Measurements from ENCODE around the gene FRYL. TPM values are rescaled to one million over a fixed set of nuclear protein-coding genes. Genes with fewer than 3 reads are reported as not detected.

FRYL gene
- total RNA-seq, 1 experiment from 2014 or later, result 28.5 TPM

- no peaks in the 10 kb centered on the region for H3K27me3 ChIP-seq (replicated peaks)
Measured at GRCh38 chr4:48489683-48490011, 290.4 kb downstream of the FRYL start.

GRCh38 chr4:48484494-48485168 is 295.4 kb downstream of the FRYL start:
- H3K4me3 ChIP-seq, result no peak overlapping the region
- H3K9me3 ChIP-seq (replicated peaks), result no peaks in the 10 kb centered on the region
- DNase-seq (ENCODE audit: low read depth in 1 of 2, low spot score in 2 of 2), result no peak
- H3K36me3 ChIP-seq, result no peaks in the 10 kb centered on the region
- H3K4me1 ChIP-seq (replicated peaks), result 0 out of 2 replicates have a peak, but pooled peaks cover 4% of the 10 kb centered on the region
- H3K27ac ChIP-seq, result no peak overlapping the region
- peaks cover 8% of the 10 kb centered on the region; the same call in 1 of the 2 replicates for H3K27me3 ChIP-seq (replicated peaks)

More at GRCh38 chr4:48489683-48490011, 290.4 kb downstream of the FRYL start:
- H3K4me1 ChIP-seq (replicated peaks), result no peaks in the 10 kb centered on the region
- H3K36me3 ChIP-seq, result no peaks in the 10 kb centered on the region
- no peaks in the 10 kb centered on the region for H3K9me3 ChIP-seq (replicated peaks)
- no peak for DNase-seq (ENCODE audit: low read depth in 1 of 2, low spot score in 2 of 2)
- no peak overlapping the region for H3K4me3 ChIP-seq
- H3K27ac ChIP-seq, result no peak overlapping the region

GRCh38 chr4:48483777-48484493 is 296.1 kb downstream of the FRYL start:
- Histone ChIP-seq H3K4me1 (replicated peaks) (0 out of 2 replicates have a peak, but pooled peaks cover 4% of the 10 kb centered on the region), H3K9me3 (replicated peaks) (no peaks in the 10 kb centered on the region), H3K4me3 (peak overlapping the region; percentile 40), H3K36me3 (no peaks in the 10 kb centered on the region), H3K27ac (no peak overlapping the region), H3K27me3 (replicated peaks) (peaks cover 8% of the 10 kb centered on the region; the same call in 1 of the 2 replicates)
- DNase-seq (ENCODE audit: low read depth in 1 of 2, low spot score in 2 of 2), result no peak

GRCh38 chr4:48483006-48483776 is 296.9 kb downstream of the FRYL start, which contains the start of gene SLC10A4:
Gene SLC10A4 (plus strand): TSS chr4:48483343. CDS start chr4:48483562, 219 bp downstream.
- DNase-seq (ENCODE audit: low read depth in 1 of 2, low spot score in 2 of 2), result no peak
- no peaks in the 10 kb centered on the region for H3K9me3 ChIP-seq (replicated peaks)
- no peak within 1 kb of the TSS for H3K27ac ChIP-seq
- peak within 1 kb of the TSS; percentile 40 for H3K4me3 ChIP-seq
- no peaks in the 10 kb centered on the region for H3K36me3 ChIP-seq
- 0 out of 2 replicates have a peak, but pooled peaks cover 4% of the 10 kb centered on the region for H3K4me1 ChIP-seq (replicated peaks)
- peaks cover 8% of the 10 kb centered on the region; the same call in 1 of the 2 replicates for H3K27me3 ChIP-seq (replicated peaks)

GRCh38 chr4:48481581-48481980 is 298.5 kb downstream of the FRYL start:
- Histone ChIP-seq H3K27ac (no peak overlapping the region), H3K27me3 (replicated peaks) (peaks cover 8% of the 10 kb centered on the region; the same call in 1 of the 2 replicates)
- no peak for DNase-seq (ENCODE audit: low read depth in 1 of 2, low spot score in 2 of 2)

GRCh38 chr4:48478273-48478672 is 301.8 kb downstream of the FRYL start:
- no peak for DNase-seq (ENCODE audit: low read depth in 1 of 2, low spot score in 2 of 2)
- H3K4me3 ChIP-seq, result no peak overlapping the region
- H3K27me3 ChIP-seq (replicated peaks), result peaks cover 8% of the 10 kb centered on the region; the same call in 1 of the 2 replicates
- H3K9me3 ChIP-seq (replicated peaks), result no peaks in the 10 kb centered on the region
- H3K27ac ChIP-seq, result no peak overlapping the region
- no peaks in the 10 kb centered on the region for H3K4me1 ChIP-seq (replicated peaks)
- H3K36me3 ChIP-seq, result no peaks in the 10 kb centered on the region

More at GRCh38 chr4:48481581-48481980, 298.5 kb downstream of the FRYL start:
- Histone ChIP-seq H3K9me3 (replicated peaks) (no peaks in the 10 kb centered on the region), H3K36me3 (no peaks in the 10 kb centered on the region), H3K4me3 (no peak overlapping the region), H3K4me1 (replicated peaks) (0 out of 2 replicates have a peak, but pooled peaks cover 4% of the 10 kb centered on the region)

- no peaks in the 10 kb centered on the region for H3K27me3 ChIP-seq (replicated peaks)
- DNase-seq (ENCODE audit: low read depth in 1 of 2, low spot score in 2 of 2), result no peak
- H3K36me3 ChIP-seq, result no peaks in the 10 kb centered on the region
- H3K9me3 ChIP-seq (replicated peaks), result no peaks in the 10 kb centered on the region
- H3K4me3 ChIP-seq, result no peak overlapping the region
- no peaks in the 10 kb centered on the region for H3K4me1 ChIP-seq (replicated peaks)
- H3K27ac ChIP-seq, result no peak overlapping the region
Measured at GRCh38 chr4:48475770-48476169, 304.3 kb downstream of the FRYL start.

- H3K27ac ChIP-seq, result no peak overlapping the region
- no peak overlapping the region for H3K4me3 ChIP-seq
- no peaks in the 10 kb centered on the region for H3K9me3 ChIP-seq (replicated peaks)
- H3K36me3 ChIP-seq, result no peaks in the 10 kb centered on the region
- no peaks in the 10 kb centered on the region for H3K27me3 ChIP-seq (replicated peaks)
- DNase-seq (ENCODE audit: low read depth in 1 of 2, low spot score in 2 of 2), result no peak
- no peaks in the 10 kb centered on the region for H3K4me1 ChIP-seq (replicated peaks)
Measured at GRCh38 chr4:48472794-48473193, 307.3 kb downstream of the FRYL start.

GRCh38 chr4:48470570-48470969 is 309.5 kb downstream of the FRYL start:
- H3K4me3 ChIP-seq, result no peak overlapping the region
- H3K27ac ChIP-seq, result no peak overlapping the region
- no peaks in the 10 kb centered on the region for H3K4me1 ChIP-seq (replicated peaks)
- H3K36me3 ChIP-seq, result no peaks in the 10 kb centered on the region
- H3K27me3 ChIP-seq (replicated peaks), result no peaks in the 10 kb centered on the region
- no peaks in the 10 kb centered on the region for H3K9me3 ChIP-seq (replicated peaks)
- DNase-seq (ENCODE audit: low read depth in 1 of 2, low spot score in 2 of 2), result no peak

GRCh38 chr4:48470137-48470536 is 309.9 kb downstream of the FRYL start:
- Histone ChIP-seq H3K27me3 (replicated peaks) (no peaks in the 10 kb centered on the region), H3K9me3 (replicated peaks) (no peaks in the 10 kb centered on the region), H3K36me3 (no peaks in the 10 kb centered on the region), H3K27ac (no peak overlapping the region), H3K4me3 (no peak overlapping the region), H3K4me1 (replicated peaks) (no peaks in the 10 kb centered on the region)
- no peak for DNase-seq (ENCODE audit: low read depth in 1 of 2, low spot score in 2 of 2)

GRCh38 chr4:48467891-48468290 is 312.2 kb downstream of the FRYL start:
- Histone ChIP-seq H3K4me1 (replicated peaks) (no peaks in the 10 kb centered on the region), H3K9me3 (replicated peaks) (no peaks in the 10 kb centered on the region), H3K27me3 (replicated peaks) (no peaks in the 10 kb centered on the region), H3K4me3 (no peak overlapping the region), H3K27ac (no peak overlapping the region), H3K36me3 (no peaks in the 10 kb centered on the region)
- DNase-seq (ENCODE audit: low read depth in 1 of 2, low spot score in 2 of 2), result no peak

- no peaks in the 10 kb centered on the region for H3K4me1 ChIP-seq (replicated peaks)
- H3K4me3 ChIP-seq, result no peak overlapping the region
- DNase-seq (ENCODE audit: low read depth in 1 of 2, low spot score in 2 of 2), result no peak
- H3K27me3 ChIP-seq (replicated peaks), result no peaks in the 10 kb centered on the region
- no peaks in the 10 kb centered on the region for H3K36me3 ChIP-seq
- H3K27ac ChIP-seq, result no peak overlapping the region
- no peaks in the 10 kb centered on the region for H3K9me3 ChIP-seq (replicated peaks)
Measured at GRCh38 chr4:48467442-48467841, 312.6 kb downstream of the FRYL start.

GRCh38 chr4:48462363-48462762 is 317.7 kb downstream of the FRYL start:
- Histone ChIP-seq H3K9me3 (replicated peaks) (no peaks in the 10 kb centered on the region), H3K27ac (no peak overlapping the region), H3K36me3 (no peaks in the 10 kb centered on the region), H3K4me3 (no peak overlapping the region), H3K4me1 (replicated peaks) (no peaks in the 10 kb centered on the region), H3K27me3 (replicated peaks) (no peaks in the 10 kb centered on the region)
- no peak for DNase-seq (ENCODE audit: low read depth in 1 of 2, low spot score in 2 of 2)

- no peaks in the 10 kb centered on the region for H3K27me3 ChIP-seq (replicated peaks)
- H3K36me3 ChIP-seq, result no peaks in the 10 kb centered on the region
- H3K4me1 ChIP-seq (replicated peaks), result no peaks in the 10 kb centered on the region
Measured at GRCh38 chr4:48461000-48461399, 319.1 kb downstream of the FRYL start.

More at GRCh38 chr4:48461000-48461399, 319.1 kb downstream of the FRYL start:
- Histone ChIP-seq H3K4me3 (no peak overlapping the region), H3K9me3 (replicated peaks) (no peaks in the 10 kb centered on the region), H3K27ac (no peak overlapping the region)
- no peak for DNase-seq (ENCODE audit: low read depth in 1 of 2, low spot score in 2 of 2)
